H1 (cell line): Measurements from ENCODE around the gene BMPR1A.

Experiments
- CBX5 ChIP-seq: fragments of 300-800, 300-1000 bp; sonication (generic); IDR thresholded peaks from 2 replicates; pipeline ENCODE4 v1.7.1; 2016; ENCODE audit warnings: antibody characterized with exemption, low read length, low read depth
- CTCF ChIP-seq, 3 experiments: IDR thresholded peaks; 1 replicate in 2 of 3; 2 replicates in 1 of 3; pipeline versions ENCODE4 v1.5.1 to v1.6.1; 2011; ENCODE audit warnings: low read length in 3 of 3, mild to moderate bottlenecking in 3 of 3, inconsistent platforms in 2 of 3, low read depth in 1 of 3, moderate library complexity in 1 of 3; ENCODE audit not compliant: insufficient read depth in 1 of 3; ENCODE audit errors: control extremely low read depth in 1 of 3
- EP300 ChIP-seq, 2 experiments: IDR thresholded peaks; 1 replicate in 1 of 2; 2 replicates in 1 of 2; pipeline ENCODE4 v1.6.1; 2011 to 2012; ENCODE audit warnings: low read depth in 2 of 2, low read length in 2 of 2, mild to moderate bottlenecking in 2 of 2, borderline replicate concordance in 1 of 2, inconsistent platforms in 1 of 2, moderate library complexity in 1 of 2
- GABPA ChIP-seq: IDR thresholded peaks from 2 replicates; pipeline ENCODE4 v1.6.1; 2011; ENCODE audit warnings: mild to moderate bottlenecking, low read length, moderate library complexity, borderline replicate concordance; ENCODE audit not compliant: insufficient read depth
- JUND ChIP-seq: IDR thresholded peaks from 2 replicates; pipeline ENCODE4 v1.6.1; 2011; ENCODE audit warnings: mild to moderate bottlenecking, improper control_type of control experiment, low read length
- KDM1A ChIP-seq: fragments of 200-600, 300-600 bp; sonication (generic); IDR thresholded peaks from 2 replicates; pipeline ENCODE4 v1.7.1; 2016; ENCODE audit warnings: mild to moderate bottlenecking, low read length, borderline replicate concordance
- POLR2A ChIP-seq, 2 experiments: IDR thresholded peaks; 1 replicate in 1 of 2; 2 replicates in 1 of 2; pipeline ENCODE4 v1.6.1; 2011; ENCODE audit warnings: low read depth in 2 of 2, low read length in 2 of 2, mild to moderate bottlenecking in 2 of 2; ENCODE audit errors: control extremely low read depth in 1 of 2
- POLR2AphosphoS5 ChIP-seq: IDR thresholded peaks from 2 replicates; pipeline ENCODE4 v1.6.1; 2011; ENCODE audit warnings: low read depth, low read length
- SP1 ChIP-seq: IDR thresholded peaks from 2 replicates; pipeline ENCODE4 v1.6.1; 2011; ENCODE audit warnings: low read depth, low read length

DNA sequence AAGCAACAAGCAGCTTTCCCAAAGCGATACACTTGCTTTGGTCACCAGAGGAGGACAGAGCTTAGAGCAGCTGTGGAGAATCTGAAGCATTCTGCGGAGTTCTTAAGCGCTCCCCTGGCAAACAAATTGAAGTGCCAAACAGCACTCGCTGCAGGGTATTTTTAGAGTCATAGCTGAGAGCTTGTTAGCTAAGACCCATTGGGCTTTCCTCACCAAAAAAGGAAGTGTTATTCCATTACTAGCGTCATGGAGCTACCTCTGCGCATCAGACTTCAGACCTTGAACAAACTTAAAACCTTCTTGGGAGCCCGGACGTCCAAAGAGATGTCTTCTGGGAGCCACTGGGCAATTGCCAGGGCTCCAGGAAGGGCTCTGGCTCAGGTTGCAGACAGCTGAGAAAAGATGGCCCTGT, 23.2 kb upstream of the BMPR1A start:
- TF ChIP-seq SP1 (no peak), CTCF (IDR thresholded peaks at IDR 0.05; ENCODE audit: control extremely low read depth in 1 of 3, insufficient read depth in 1 of 3, low read depth in 1 of 3, low read length in 3 of 3) (no peak), JUND (no peak), POLR2AphosphoS5 (no peak), GABPA (no peak), EP300 (IDR thresholded peaks at IDR 0.05; ENCODE audit: borderline replicate concordance in 1 of 2, low read depth in 2 of 2, low read length in 2 of 2) (no peak), CBX5 (no peak), KDM1A (no peak), POLR2A (IDR thresholded peaks at IDR 0.05; ENCODE audit: control extremely low read depth in 1 of 2, low read depth in 2 of 2, low read length in 2 of 2) (no peak)
